ENCODE data around the gene ANKRD29.
A peak's percentile ranks its signal among the peaks of the same experiment; 100 is the strongest.

ANKRD29 gene

GRCh38 chr18:23634692-23635091 lies 28.0 kb downstream of the ANKRD29 start:
- no peaks in the 10 kb centered on the region for H3K27me3 ChIP-seq (replicated peaks; ENCODE audit: control insufficient read depth, insufficient read depth, low read length, poor library complexity, severe bottlenecking)
- H3K36me3 ChIP-seq (ENCODE audit: control insufficient read depth, insufficient read depth, low read length), result no peaks in the 10 kb centered on the region
- no peaks in the 10 kb centered on the region for H3K9me3 ChIP-seq (ENCODE audit: control insufficient read depth, low read length)
- no peaks in the 10 kb centered on the region for H3K4me1 ChIP-seq (ENCODE audit: control insufficient read depth, insufficient read depth, low read length, poor library complexity, severe bottlenecking)
- no peak overlapping the region for H3K27ac ChIP-seq (ENCODE audit: insufficient read depth, low read length, poor library complexity, severe bottlenecking)
- no peak for DNase-seq
- H3K4me3 ChIP-seq (ENCODE audit: insufficient read depth, low read depth, low read length, poor library complexity, severe bottlenecking), result no peak overlapping the region

GRCh38 chr18:23632615-23633014 lies 30.1 kb downstream of the ANKRD29 start:
- DNase-seq, result no peak
- Histone ChIP-seq H3K4me3 (ENCODE audit: insufficient read depth, low read depth, low read length, poor library complexity, severe bottlenecking) (no peak overlapping the region), H3K36me3 (ENCODE audit: control insufficient read depth, insufficient read depth, low read length) (no peaks in the 10 kb centered on the region), H3K27ac (ENCODE audit: insufficient read depth, low read length, poor library complexity, severe bottlenecking) (no peak overlapping the region), H3K9me3 (ENCODE audit: control insufficient read depth, low read length) (no peaks in the 10 kb centered on the region), H3K4me1 (ENCODE audit: control insufficient read depth, insufficient read depth, low read length, poor library complexity, severe bottlenecking) (no peaks in the 10 kb centered on the region), H3K27me3 (replicated peaks; ENCODE audit: control insufficient read depth, insufficient read depth, low read length, poor library complexity, severe bottlenecking) (no peaks in the 10 kb centered on the region)

- Histone ChIP-seq H3K27me3 (replicated peaks; ENCODE audit: control insufficient read depth, insufficient read depth, low read length, poor library complexity, severe bottlenecking) (no peaks in the 10 kb centered on the region), H3K27ac (ENCODE audit: insufficient read depth, low read length, poor library complexity, severe bottlenecking) (no peak overlapping the region), H3K9me3 (ENCODE audit: control insufficient read depth, low read length) (no peaks in the 10 kb centered on the region), H3K4me3 (ENCODE audit: insufficient read depth, low read depth, low read length, poor library complexity, severe bottlenecking) (no peak overlapping the region), H3K4me1 (ENCODE audit: control insufficient read depth, insufficient read depth, low read length, poor library complexity, severe bottlenecking) (no peaks in the 10 kb centered on the region), H3K36me3 (ENCODE audit: control insufficient read depth, insufficient read depth, low read length) (no peaks in the 10 kb centered on the region)
- no peak for DNase-seq
These were observed 31.0 kb downstream of the ANKRD29 start for GRCh38 chr18:23631746-23632145.

GRCh38 chr18:23631312-23631711 lies 31.4 kb downstream of the ANKRD29 start:
- Histone ChIP-seq H3K9me3 (ENCODE audit: control insufficient read depth, low read length) (no peaks in the 10 kb centered on the region), H3K27me3 (replicated peaks; ENCODE audit: control insufficient read depth, insufficient read depth, low read length, poor library complexity, severe bottlenecking) (no peaks in the 10 kb centered on the region), H3K4me3 (ENCODE audit: insufficient read depth, low read depth, low read length, poor library complexity, severe bottlenecking) (no peak overlapping the region), H3K36me3 (ENCODE audit: control insufficient read depth, insufficient read depth, low read length) (no peaks in the 10 kb centered on the region), H3K27ac (ENCODE audit: insufficient read depth, low read length, poor library complexity, severe bottlenecking) (no peak overlapping the region), H3K4me1 (ENCODE audit: control insufficient read depth, insufficient read depth, low read length, poor library complexity, severe bottlenecking) (no peaks in the 10 kb centered on the region)
- no peak for DNase-seq

- H3K9me3 ChIP-seq (ENCODE audit: control insufficient read depth, low read length), result no peaks in the 10 kb centered on the region
- H3K36me3 ChIP-seq (ENCODE audit: control insufficient read depth, insufficient read depth, low read length), result no peaks in the 10 kb centered on the region
- H3K4me3 ChIP-seq (ENCODE audit: insufficient read depth, low read depth, low read length, poor library complexity, severe bottlenecking), result no peak overlapping the region
- no peak for DNase-seq
- H3K27ac ChIP-seq (ENCODE audit: insufficient read depth, low read length, poor library complexity, severe bottlenecking), result no peak overlapping the region
- H3K4me1 ChIP-seq (ENCODE audit: control insufficient read depth, insufficient read depth, low read length, poor library complexity, severe bottlenecking), result no peaks in the 10 kb centered on the region
- H3K27me3 ChIP-seq (replicated peaks; ENCODE audit: control insufficient read depth, insufficient read depth, low read length, poor library complexity, severe bottlenecking), result no peaks in the 10 kb centered on the region
These were observed 33.2 kb downstream of the ANKRD29 start for GRCh38 chr18:23629444-23629946.

- Histone ChIP-seq H3K36me3 (ENCODE audit: control insufficient read depth, insufficient read depth, low read length) (no peaks in the 10 kb centered on the region), H3K4me1 (ENCODE audit: control insufficient read depth, insufficient read depth, low read length, poor library complexity, severe bottlenecking) (no peaks in the 10 kb centered on the region), H3K27ac (ENCODE audit: insufficient read depth, low read length, poor library complexity, severe bottlenecking) (no peak overlapping the region), H3K9me3 (ENCODE audit: control insufficient read depth, low read length) (no peaks in the 10 kb centered on the region), H3K27me3 (replicated peaks; ENCODE audit: control insufficient read depth, insufficient read depth, low read length, poor library complexity, severe bottlenecking) (no peaks in the 10 kb centered on the region), H3K4me3 (ENCODE audit: insufficient read depth, low read depth, low read length, poor library complexity, severe bottlenecking) (no peak overlapping the region)
- DNase-seq, result no peak
These were observed 34.7 kb downstream of the ANKRD29 start for GRCh38 chr18:23627970-23628369.

GRCh38 chr18:23627321-23627720 lies 35.4 kb downstream of the ANKRD29 start:
- DNase-seq, result no peak
- Histone ChIP-seq H3K27ac (ENCODE audit: insufficient read depth, low read length, poor library complexity, severe bottlenecking) (no peak overlapping the region), H3K4me3 (ENCODE audit: insufficient read depth, low read depth, low read length, poor library complexity, severe bottlenecking) (no peak overlapping the region)

GRCh38 chr18:23626451-23627279 lies 36.0 kb downstream of the ANKRD29 start:
- H3K27ac ChIP-seq (ENCODE audit: insufficient read depth, low read length, poor library complexity, severe bottlenecking), result no peak overlapping the region
- no peak for DNase-seq
- H3K4me1 ChIP-seq (ENCODE audit: control insufficient read depth, insufficient read depth, low read length, poor library complexity, severe bottlenecking), result no peaks in the 10 kb centered on the region
- H3K36me3 ChIP-seq (ENCODE audit: control insufficient read depth, insufficient read depth, low read length), result no peaks in the 10 kb centered on the region
- H3K27me3 ChIP-seq (replicated peaks; ENCODE audit: control insufficient read depth, insufficient read depth, low read length, poor library complexity, severe bottlenecking), result peaks cover 6% of the 10 kb centered on the region
- H3K4me3 ChIP-seq (ENCODE audit: insufficient read depth, low read depth, low read length, poor library complexity, severe bottlenecking), result no peak overlapping the region
- H3K9me3 ChIP-seq (ENCODE audit: control insufficient read depth, low read length), result no peaks in the 10 kb centered on the region

More at GRCh38 chr18:23627321-23627720, 35.4 kb downstream of the ANKRD29 start:
- H3K4me1 ChIP-seq (ENCODE audit: control insufficient read depth, insufficient read depth, low read length, poor library complexity, severe bottlenecking), result no peaks in the 10 kb centered on the region
- peaks cover under 1% of the 10 kb centered on the region for H3K27me3 ChIP-seq (replicated peaks; ENCODE audit: control insufficient read depth, insufficient read depth, low read length, poor library complexity, severe bottlenecking)
- H3K9me3 ChIP-seq (ENCODE audit: control insufficient read depth, low read length), result no peaks in the 10 kb centered on the region
- no peaks in the 10 kb centered on the region for H3K36me3 ChIP-seq (ENCODE audit: control insufficient read depth, insufficient read depth, low read length)

GRCh38 chr18:23623040-23623439 lies 39.7 kb downstream of the ANKRD29 start:
- Histone ChIP-seq H3K27ac (ENCODE audit: insufficient read depth, low read length, poor library complexity, severe bottlenecking) (no peak overlapping the region), H3K4me3 (ENCODE audit: insufficient read depth, low read depth, low read length, poor library complexity, severe bottlenecking) (no peak overlapping the region), H3K4me1 (ENCODE audit: control insufficient read depth, insufficient read depth, low read length, poor library complexity, severe bottlenecking) (no peaks in the 10 kb centered on the region), H3K9me3 (ENCODE audit: control insufficient read depth, low read length) (no peaks in the 10 kb centered on the region), H3K36me3 (ENCODE audit: control insufficient read depth, insufficient read depth, low read length) (no peaks in the 10 kb centered on the region), H3K27me3 (replicated peaks; ENCODE audit: control insufficient read depth, insufficient read depth, low read length, poor library complexity, severe bottlenecking) (peaks cover 19% of the 10 kb centered on the region)
- DNase-seq, result no peak

GRCh38 chr18:23619388-23619881 lies 43.3 kb downstream of the ANKRD29 start:
- no peak for DNase-seq
- Histone ChIP-seq H3K27ac (ENCODE audit: insufficient read depth, low read length, poor library complexity, severe bottlenecking) (no peak overlapping the region), H3K36me3 (ENCODE audit: control insufficient read depth, insufficient read depth, low read length) (no peaks in the 10 kb centered on the region), H3K9me3 (ENCODE audit: control insufficient read depth, low read length) (no peaks in the 10 kb centered on the region), H3K4me3 (ENCODE audit: insufficient read depth, low read depth, low read length, poor library complexity, severe bottlenecking) (peak overlapping the region; percentile 33), H3K27me3 (replicated peaks; ENCODE audit: control insufficient read depth, insufficient read depth, low read length, poor library complexity, severe bottlenecking) (peaks cover 19% of the 10 kb centered on the region), H3K4me1 (ENCODE audit: control insufficient read depth, insufficient read depth, low read length, poor library complexity, severe bottlenecking) (no peaks in the 10 kb centered on the region)

Measured in effector memory CD4-positive, alpha-beta T cell (primary cell).